NCI-H146 (cell line): ENCODE measurements around the gene PRODH2.

Experiments
- DNase-seq: peaks from one replicate; lab custom pipeline; 2025; lab: John Stamatoyannopoulos, UW

The PRODH2 gene

GRCh38 chr19:35757749-35758608 is 54.7 kb downstream of the PRODH2 start, which contains the start of gene PROSER3:
Gene PROSER3 (plus strand): TSS chr19:35758176. CDS start chr19:35758216, 40 bp downstream.
- DNase-seq, result peak; percentile 100

DNA sequence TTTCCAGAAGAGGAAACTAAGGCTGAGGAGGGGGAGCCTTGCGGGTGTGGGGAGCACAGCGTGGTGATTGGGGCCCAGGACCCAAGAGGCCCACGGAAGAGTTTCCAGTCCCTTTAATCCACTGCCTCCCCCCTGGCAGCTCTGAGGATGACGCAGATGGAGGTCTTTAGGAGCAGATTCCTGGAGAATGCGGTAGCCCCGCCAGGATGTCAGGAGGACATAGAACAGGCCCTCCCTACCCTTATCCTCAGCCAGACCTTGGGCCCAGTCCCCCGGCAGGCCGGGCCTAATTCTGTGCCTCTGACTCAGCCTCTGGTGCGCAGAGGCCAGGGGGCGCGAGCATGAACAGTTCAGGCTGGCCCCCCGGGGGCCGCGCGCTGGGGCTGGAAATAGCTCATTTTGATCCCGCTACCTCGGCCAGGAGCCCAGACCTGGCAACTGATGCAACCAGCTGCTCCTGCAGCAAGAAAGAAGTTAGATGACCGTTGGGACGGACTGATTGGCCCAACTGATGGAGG is 55.4 kb downstream of the PRODH2 start:
- DNase-seq, result peak; percentile 78

DNA sequence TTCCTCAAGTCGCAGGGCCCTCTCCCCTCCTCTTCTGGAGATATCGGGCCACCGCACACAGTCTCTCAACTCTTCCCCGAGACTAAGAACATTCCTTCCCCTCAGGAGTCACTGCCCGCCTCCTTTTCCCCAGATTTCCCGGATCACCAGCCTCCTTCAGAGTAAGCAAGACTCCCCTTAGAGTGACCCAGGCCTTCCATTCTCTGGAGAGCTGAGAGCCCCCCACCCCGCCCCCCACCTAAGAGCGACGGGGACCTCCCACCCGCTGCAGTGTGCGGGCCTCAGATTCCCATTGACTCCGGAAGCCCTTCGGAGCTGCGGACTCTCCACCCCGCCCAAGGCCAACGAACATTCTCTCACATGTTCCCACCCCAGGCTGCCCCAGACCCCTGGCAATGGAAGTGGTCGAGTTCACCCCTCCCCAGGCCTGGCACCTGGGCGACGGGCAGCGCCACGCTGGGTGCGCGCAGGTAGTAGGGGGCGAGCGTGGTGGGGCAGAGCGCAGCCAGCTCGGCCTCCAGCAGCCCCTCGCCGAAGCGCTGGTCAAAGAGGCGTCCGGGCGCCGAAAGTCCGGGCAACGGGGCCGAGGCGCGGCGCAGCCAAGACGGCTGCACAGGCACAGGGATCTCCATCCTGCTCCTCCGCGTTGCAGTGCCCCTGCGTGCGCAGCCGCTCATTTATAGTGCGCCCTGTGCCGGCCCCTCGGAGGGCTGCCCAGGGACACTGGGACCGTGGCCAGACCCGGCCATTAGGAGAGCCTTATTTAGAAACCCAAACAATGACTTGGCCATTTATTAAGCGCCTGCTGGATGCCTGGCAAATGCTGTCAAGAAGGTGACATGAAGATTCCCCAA is 56.0 kb downstream of the PRODH2 start, which contains the start of gene HSPB6:
Gene HSPB6 (minus strand): TSS at position 653 of the 854 bp plus-strand sequence. CDS start 21 bp downstream, at position 632.
- no peak for DNase-seq

GRCh38 chr19:35755550-35756376 is 56.9 kb downstream of the PRODH2 start:
- DNase-seq, result peak; percentile 28

GRCh38 chr19:35755131-35755549 is 57.5 kb downstream of the PRODH2 start:
- DNase-seq, result no peak

GRCh38 chr19:35754370-35755130 is 58.1 kb downstream of the PRODH2 start:
- no peak for DNase-seq

DNA sequence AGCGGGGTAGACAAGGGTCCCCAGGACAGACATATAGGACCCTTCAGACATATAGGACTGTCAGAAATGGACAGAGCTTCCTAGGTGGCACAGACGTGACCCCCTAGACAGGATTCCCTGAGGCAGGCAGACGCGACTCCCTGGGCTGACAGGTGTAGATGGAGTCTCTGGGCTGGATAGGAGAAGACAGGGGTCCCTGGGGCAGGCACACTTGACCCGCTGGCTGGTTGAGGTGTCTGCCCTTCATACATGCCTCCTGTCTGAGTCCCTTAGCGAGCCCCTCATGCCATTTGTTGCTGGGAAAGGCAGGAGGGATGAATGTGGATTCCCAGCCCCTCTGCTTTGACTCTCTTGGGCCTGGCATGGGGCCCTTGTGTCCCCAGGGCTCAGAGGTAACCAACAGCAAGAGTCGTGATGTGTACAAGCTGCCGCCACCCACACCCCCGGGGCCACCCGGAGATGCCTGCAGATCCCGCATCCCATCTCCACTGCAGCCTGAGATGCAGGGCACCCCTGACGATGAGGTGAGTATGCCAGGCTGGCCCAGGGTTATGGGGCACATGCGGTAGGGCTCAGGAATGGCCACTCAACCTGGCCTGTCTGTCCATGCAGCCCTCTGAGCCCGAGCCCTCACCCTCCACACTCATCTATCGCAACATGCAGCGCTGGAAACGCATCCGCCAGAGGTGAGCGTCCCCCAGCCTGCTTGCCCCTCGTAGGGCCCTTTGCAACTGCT is 58.8 kb downstream of the PRODH2 start:
- no peak for DNase-seq

- no peak for DNase-seq
These were observed 59.8 kb downstream of the PRODH2 start for GRCh38 chr19:35752746-35753350.

- DNase-seq, result no peak
These were observed 60.6 kb downstream of the PRODH2 start for GRCh38 chr19:35751839-35752745.

GRCh38 chr19:35750167-35750566 is 62.5 kb downstream of the PRODH2 start:
- no peak for DNase-seq
